Activated naive CD8-positive, alpha-beta T cell (primary cell): Measurements from ENCODE around the gene MAFG.
"Not testable (repeated sequence)": the region's sequence is repeated elsewhere in the genome, so short reads cannot be mapped to it uniquely, and the experiment has no call there.

Source experiments
- H3K27ac Mint-ChIP-seq: one replicate; pipeline ENCODE4 v1.8.0; 2021; ENCODE audit warnings: mixed read lengths
- H3K27me3 Mint-ChIP-seq: one replicate; pipeline ENCODE4 v1.8.0; 2021; ENCODE audit warnings: mixed read lengths
- H3K36me3 Mint-ChIP-seq: one replicate; pipeline ENCODE4 v1.8.0; 2021; ENCODE audit warnings: mixed read lengths
- H3K4me1 Mint-ChIP-seq: one replicate; pipeline ENCODE4 v1.8.0; 2021; ENCODE audit warnings: low read depth, mixed read lengths
- H3K4me3 Mint-ChIP-seq: one replicate; pipeline ENCODE4 v1.8.0; 2021; ENCODE audit warnings: mild to moderate bottlenecking, mixed read lengths
- H3K9me3 Mint-ChIP-seq: one replicate; pipeline ENCODE4 v1.8.0; 2021; ENCODE audit warnings: low read depth, mixed read lengths

The MAFG gene

DNA sequence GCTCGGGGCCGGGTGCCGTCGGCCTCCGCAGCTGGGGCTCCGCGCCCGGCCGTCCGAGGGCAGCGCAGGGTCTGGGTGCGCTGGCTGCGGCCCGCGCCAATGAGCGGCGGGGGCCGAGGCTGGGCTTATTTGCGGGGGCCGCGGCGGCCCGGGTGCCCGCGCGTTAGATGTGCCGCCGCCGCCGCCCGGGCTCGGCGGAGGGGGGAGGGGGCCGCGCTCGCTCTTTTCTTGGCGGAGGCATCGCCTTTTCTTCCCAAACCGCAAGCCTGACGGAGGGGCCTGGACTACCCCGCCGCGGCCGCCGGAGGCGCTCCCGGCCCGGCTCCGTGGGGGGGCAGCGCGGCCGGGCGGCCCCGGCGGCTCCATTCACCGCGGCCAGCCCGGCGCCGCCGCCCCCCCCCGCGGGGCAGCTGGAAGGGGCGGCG lies 33.6 kb upstream of the MAFG start, which contains the start of gene NOTUM:
NOTUM (minus strand) TSS at position 101 of the 425 bp plus-strand sequence. CDS start 278 bp downstream, outside the sequence.
- Mint-ChIP-seq H3K9me3 (no peaks in the 10 kb centered on the region), H3K27ac (no peak within 1 kb of the TSS), H3K27me3 (peaks cover 4% of the 10 kb centered on the region), H3K4me3 (no peak within 1 kb of the TSS), H3K36me3 (no peaks in the 10 kb centered on the region), H3K4me1 (peaks cover 5% of the 10 kb centered on the region)

DNA sequence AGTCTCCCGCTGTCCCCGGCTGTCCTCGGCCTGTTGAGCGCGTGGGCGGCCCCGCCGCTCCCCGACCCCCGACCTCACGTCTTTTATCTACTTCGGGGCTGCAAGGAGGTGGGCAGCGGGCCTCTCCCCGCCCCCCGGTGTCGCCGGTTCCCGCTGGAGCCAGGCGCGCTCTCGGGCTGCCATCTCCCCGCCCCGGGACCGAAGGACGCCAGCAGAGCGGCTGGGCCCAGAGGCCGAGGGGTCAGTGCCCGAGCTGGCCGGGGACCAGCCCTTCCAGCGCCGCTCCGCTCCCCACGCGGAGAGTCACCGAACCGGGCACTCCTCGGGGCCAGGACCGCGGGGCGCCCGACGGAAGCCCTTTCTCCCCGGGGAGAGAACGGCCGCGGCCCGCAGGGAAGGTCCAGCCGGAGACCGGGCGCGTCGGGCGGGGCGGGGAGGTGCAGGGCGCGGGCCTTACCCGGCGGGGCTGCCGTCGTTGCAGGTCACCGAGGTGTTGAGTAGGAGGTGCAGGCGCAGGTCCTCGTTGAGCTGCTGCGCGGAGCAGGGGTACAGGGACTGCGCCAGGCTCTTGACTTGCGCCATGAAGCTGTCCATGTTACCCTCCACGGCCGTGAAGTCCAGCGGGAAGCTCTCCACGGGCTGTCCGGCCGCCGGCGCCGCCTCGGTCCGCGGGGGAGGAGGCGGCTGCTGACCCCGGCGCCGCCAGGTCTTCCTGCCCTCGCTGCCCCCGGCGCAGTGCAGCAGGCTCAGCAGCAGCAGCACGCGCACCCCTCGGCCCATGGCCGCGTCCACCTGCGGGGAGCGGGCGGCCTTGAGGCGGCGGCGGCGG lies 32.8 kb upstream of the MAFG start:
- peaks cover 4% of the 10 kb centered on the region for H3K27me3 Mint-ChIP-seq
- H3K27ac Mint-ChIP-seq, result no peak overlapping the region
- peaks cover 5% of the 10 kb centered on the region for H3K4me1 Mint-ChIP-seq
- no peaks in the 10 kb centered on the region for H3K9me3 Mint-ChIP-seq
- no peaks in the 10 kb centered on the region for H3K36me3 Mint-ChIP-seq
- no peak overlapping the region for H3K4me3 Mint-ChIP-seq

DNA sequence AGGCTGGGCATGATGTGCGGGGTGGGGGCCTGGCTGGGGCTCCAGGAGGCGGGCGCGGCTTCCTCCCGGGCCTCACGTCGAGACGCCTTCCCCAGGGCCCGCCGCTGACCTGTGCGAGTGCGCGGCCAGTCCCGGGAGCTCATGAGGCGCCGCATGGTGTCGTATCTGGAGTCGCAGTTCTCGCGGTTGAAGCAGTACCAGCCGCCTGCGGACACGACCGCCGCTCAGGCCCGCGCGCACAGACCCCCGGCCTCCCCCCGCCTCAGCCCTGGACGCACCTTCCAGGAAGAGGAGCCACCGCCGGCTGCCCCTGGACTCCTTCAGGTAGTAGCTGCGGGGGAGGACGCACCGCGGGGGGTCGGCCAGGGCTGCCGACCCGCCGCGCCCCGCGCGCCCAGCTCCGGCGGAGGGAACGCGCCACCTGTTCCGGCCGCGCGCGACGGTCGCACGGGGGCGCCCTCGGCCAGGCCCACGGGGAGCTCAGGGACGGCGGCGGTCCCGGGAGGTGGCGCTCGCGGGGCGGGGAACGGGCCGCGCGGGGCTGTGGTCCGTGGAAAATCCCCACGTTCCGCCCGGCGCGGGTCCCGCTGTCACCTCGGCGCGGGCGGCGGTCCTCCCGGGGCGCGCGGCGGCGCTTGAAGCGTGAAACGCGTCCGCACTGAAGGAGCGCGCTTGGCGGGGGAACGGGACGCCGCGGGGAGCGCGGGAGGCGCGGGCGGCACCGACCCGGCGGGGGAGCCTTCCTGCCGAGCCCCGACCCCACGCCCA lies 32.0 kb upstream of the MAFG start:
- H3K36me3 Mint-ChIP-seq, result no peaks in the 10 kb centered on the region
- no peak overlapping the region for H3K27ac Mint-ChIP-seq
- H3K4me3 Mint-ChIP-seq, result peak overlapping the region; percentile 70
- H3K4me1 Mint-ChIP-seq, result peaks cover 5% of the 10 kb centered on the region
- H3K9me3 Mint-ChIP-seq, result no peaks in the 10 kb centered on the region
- peaks cover 4% of the 10 kb centered on the region for H3K27me3 Mint-ChIP-seq

DNA sequence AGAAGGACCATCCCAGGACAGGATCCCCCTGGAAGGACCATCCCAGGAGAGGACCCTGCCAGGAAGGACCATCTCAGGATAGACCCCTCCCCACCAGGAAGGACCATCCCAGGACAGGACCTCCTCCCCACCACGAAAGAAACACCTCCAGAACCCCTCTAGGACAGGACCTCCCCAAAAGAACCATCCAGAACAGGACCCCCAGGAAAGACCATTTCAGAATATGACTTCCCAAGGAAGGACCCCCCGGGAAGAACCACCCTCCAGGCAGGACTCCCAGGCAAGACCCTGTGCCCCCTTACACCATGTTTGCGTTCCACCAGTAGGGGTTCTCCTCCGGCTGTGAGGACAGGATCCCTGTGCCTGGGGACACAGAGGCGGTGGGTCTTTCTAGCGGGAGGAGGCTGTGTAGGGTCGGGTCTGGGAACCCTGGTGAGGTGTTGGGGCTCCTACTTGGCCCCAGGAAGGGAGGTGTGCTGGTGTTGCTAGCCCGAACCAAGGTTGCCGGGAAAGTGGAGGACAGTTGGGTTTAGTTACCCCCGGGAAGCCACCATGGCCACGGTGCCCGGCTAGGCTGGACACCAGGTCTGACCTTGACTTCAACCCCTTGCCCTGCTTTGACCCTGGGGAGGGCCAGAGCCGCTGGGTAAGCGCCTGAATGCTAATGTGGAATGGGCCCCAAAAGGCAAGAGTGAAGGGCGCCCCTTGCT lies 31.3 kb upstream of the MAFG start:
- H3K9me3 Mint-ChIP-seq, result no peaks in the 10 kb centered on the region
- H3K27ac Mint-ChIP-seq, result no peak overlapping the region
- H3K27me3 Mint-ChIP-seq, result peaks cover 4% of the 10 kb centered on the region
- H3K4me3 Mint-ChIP-seq, result peak overlapping the region; percentile 70
- H3K4me1 Mint-ChIP-seq, result peaks cover 5% of the 10 kb centered on the region
- H3K36me3 Mint-ChIP-seq, result no peaks in the 10 kb centered on the region

DNA sequence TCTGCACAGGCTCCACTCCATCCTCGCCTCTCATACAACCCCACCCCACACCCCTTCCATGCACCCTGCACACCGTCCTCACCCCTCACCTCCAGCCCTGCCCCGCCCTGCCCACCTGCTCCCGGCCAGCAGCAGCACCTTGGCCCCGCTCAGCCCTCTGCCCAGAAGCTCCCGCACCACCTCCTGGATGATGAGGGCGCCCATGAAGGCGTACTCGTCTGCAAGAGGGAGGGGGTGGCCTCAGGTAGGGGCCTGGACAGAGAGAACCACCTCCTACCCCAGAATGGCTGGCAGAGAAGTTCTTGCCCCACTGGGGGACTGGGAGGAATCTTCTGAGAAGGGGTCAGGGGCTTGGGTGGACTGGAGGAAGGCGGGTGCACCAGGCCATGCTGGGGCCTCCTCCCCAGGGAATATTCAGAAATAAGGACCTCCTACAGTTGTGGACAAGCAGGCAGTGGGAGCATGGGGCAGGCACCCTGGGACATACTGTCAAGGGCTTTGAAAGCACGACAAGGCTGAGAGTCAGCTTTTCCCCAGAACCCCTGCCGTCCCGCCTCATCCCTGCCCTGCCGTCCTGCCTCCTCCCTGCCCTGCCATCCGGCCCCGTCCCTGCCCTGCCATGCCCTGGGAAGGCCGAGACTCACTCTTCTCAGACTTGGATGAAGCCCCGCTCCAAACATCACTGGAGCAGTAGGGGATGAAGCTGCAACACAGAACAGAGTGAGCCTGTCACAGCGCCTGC lies 30.3 kb upstream of the MAFG start:
- Mint-ChIP-seq H3K27me3 (peaks cover 4% of the 10 kb centered on the region), H3K9me3 (no peaks in the 10 kb centered on the region), H3K36me3 (no peaks in the 10 kb centered on the region), H3K27ac (no peak overlapping the region), H3K4me1 (peaks cover 3% of the 10 kb centered on the region), H3K4me3 (no peak overlapping the region)

DNA sequence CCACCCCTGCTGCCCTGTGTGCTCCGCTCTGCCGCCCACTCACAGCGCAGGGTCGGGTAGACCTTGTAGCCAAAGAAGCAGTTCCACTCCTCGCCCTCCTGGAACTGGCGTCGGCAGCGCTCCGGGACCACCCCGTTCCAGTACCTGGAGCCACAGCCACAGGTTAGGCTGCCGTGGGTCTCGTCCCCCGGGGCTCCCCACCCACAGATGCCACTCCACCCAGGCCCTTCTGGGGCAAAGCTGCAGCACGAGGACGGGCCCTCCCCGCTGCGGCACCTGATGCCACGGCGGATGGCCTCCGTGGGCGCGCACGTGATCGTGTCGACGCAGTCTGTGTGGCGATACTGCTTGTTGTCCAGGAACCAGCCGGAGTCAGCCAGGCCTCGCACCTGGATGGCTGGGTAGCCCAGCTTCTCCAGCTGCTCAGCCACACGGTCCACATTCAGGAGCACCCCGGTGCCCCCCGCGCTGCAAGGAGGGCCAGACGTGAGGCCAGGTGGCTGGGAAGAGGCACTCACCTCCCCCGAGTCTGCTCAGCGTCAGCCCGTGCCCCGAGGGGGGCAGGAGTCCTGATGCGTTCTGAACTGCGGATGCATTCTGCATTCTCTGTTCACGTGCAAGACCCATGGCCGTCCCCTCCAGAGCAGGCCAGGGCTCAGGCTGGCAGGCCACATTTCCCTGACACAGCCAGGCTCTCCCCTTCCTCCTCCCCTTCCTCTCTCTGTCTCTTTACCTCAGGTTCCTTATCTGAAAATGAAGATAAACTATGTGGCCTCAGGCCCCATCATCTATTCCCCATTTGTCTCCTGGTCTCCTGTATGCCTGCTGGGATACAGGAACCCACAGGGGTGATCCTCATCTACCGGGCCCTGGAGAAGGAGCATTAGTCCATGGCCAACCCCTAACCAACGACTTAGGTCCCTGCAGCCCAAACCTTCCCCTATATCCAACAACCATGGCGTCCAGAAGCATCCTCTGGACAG lies 29.4 kb upstream of the MAFG start:
- peaks cover 4% of the 10 kb centered on the region for H3K4me1 Mint-ChIP-seq
- H3K9me3 Mint-ChIP-seq, result no peaks in the 10 kb centered on the region
- H3K4me3 Mint-ChIP-seq, result no peak overlapping the region
- no peak overlapping the region for H3K27ac Mint-ChIP-seq
- H3K36me3 Mint-ChIP-seq, result no peaks in the 10 kb centered on the region
- H3K27me3 Mint-ChIP-seq, result peaks cover 3% of the 10 kb centered on the region

DNA sequence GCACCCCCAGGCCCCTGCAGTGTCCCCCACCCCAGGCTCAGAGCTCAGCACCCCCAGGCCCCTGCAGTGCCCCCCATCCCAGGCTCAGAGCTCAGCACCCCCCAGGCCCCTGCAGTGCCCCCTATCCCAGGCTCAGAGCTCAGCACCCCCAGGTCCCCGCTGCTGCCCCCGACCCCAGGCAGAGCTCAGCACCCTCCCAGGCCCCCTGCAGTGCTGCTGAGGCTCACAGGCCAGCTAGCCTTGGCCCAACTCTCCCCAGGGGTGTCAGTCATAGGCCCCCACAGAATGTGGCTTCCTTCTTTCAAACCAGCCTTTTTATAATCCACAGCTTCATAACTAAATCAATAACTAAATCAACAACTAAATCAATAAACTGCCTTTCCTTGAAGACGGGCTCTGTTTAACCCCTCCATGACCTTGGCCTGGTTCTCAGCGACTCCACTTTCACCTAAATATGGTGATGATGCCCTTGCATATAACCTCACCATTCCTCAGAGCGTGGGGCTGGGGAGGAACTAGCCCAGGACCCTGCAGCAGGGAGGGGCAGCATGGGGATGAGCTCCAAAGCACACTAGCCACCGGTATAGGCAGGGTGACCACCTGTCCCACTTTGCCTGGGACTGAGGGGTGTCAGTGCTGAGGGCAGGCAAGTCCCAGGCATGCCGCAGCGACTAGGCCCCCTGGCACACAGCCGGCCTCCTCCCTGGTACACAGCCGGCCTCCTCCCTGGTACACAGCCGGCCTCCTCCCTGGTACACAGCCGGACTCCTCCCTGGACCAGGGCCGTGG lies 28.4 kb upstream of the MAFG start:
- H3K9me3 Mint-ChIP-seq, result no peaks in the 10 kb centered on the region
- H3K4me3 Mint-ChIP-seq, result no peak overlapping the region
- H3K36me3 Mint-ChIP-seq, result no peaks in the 10 kb centered on the region
- H3K27me3 Mint-ChIP-seq, result peaks cover 3% of the 10 kb centered on the region
- H3K27ac Mint-ChIP-seq, result no peak overlapping the region
- peaks cover 7% of the 10 kb centered on the region for H3K4me1 Mint-ChIP-seq

DNA sequence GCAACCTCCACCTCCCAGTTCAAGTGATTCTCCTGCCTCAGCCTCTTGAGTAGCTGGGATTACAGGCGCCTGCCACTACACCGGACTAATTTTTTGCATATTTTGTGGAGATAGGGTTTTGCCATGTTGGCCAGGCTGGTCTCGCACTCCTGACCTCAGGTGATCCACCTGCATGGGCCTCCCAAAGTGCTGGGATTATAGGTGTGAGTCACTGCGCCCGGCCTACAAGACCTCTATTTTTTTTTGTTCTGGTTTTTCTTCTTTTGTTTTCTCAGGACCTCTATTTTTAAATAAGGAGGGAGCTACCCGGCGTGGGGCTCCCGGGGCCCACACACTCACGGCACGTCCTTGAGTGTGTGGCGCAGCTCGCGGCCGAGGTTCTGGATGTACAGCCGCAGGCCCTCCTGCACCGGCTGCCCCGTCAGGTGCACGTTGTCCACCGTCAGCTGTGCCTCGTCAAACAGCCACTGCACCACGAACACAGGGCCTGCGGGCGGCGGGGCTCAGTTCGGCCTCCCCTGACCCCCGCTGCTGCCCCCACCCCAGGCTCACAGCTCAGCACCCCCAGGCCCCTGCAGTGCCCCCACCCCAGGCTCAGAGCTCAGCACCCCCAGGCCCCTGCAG lies 27.6 kb upstream of the MAFG start:
- no peaks in the 10 kb centered on the region for H3K36me3 Mint-ChIP-seq
- H3K27ac Mint-ChIP-seq, result no peak overlapping the region
- peaks cover 3% of the 10 kb centered on the region for H3K27me3 Mint-ChIP-seq
- H3K4me3 Mint-ChIP-seq, result no peak overlapping the region
- H3K4me1 Mint-ChIP-seq, result peaks cover 9% of the 10 kb centered on the region
- H3K9me3 Mint-ChIP-seq, result no peaks in the 10 kb centered on the region

DNA sequence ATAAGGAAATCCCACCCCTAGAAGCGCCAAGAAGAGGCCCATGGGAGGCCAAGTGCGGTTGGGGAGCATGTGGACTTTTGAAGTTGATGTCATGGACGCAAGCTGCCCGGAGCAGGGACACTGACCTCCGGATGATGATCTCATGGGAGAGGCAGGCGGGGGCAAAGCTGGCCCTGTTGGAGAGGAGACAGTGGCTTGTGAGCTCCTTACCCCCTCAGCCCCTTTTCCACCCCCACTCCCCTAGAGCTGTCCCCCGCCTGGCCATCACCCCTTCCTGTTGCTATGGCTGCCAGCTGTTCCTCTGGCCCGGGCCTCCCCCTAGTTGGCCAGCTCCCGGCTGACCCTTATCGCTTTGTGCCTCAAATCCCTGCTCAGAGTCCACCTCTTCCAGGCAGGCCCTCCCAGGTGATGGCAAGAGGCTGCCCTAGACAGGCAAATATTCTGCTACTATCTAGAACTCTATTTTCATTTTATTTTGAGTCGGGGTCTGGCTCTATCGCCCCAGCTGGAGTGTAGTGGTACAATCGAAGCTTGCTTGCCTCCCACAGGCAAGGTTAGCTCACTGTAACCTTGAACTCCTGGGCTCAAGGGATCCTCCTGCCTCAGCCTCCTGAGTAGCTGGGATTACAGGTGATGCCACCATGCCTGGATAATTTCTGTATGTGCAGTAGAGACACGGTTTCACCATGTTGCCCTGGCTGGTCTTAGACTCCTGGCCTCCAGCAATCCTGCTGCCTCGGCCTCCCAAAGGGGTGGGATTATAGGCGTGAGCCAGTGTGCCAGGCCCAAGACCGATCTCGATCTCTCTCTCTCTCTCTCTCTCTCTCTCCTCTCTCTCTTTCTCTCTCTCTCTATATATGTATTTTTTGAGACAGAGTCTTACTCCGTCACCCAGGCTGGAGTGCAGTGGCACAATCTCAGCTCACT lies 26.9 kb upstream of the MAFG start:
- H3K9me3 Mint-ChIP-seq, result no peaks in the 10 kb centered on the region
- H3K36me3 Mint-ChIP-seq, result no peaks in the 10 kb centered on the region
- H3K27me3 Mint-ChIP-seq, result peaks cover 3% of the 10 kb centered on the region
- H3K27ac Mint-ChIP-seq, result no peak overlapping the region
- peaks cover 9% of the 10 kb centered on the region for H3K4me1 Mint-ChIP-seq
- no peak overlapping the region for H3K4me3 Mint-ChIP-seq

DNA sequence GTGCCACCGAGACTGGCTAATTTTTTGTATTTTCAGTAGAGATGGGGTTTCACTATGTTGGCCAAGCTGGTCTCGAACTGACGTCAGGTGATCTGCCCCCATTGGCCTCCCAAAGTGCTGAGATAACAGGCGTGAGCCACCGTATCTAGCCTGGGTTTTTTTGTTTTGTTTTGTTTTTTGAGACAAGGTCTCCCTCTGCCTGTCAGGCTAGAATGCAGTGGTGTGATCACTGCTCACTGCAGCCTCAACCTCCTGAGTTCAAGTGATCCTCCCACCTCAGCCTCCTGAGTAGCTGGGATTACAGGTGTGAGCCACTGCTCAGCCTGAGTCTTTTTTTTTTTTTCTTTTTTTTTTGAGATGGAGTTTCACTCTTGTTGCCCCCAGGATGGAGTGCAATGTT lies 25.9 kb upstream of the MAFG start:
- not testable (repeated sequence) for H3K27me3 Mint-ChIP-seq, H3K27ac Mint-ChIP-seq, H3K36me3 Mint-ChIP-seq, H3K9me3 Mint-ChIP-seq, H3K4me3 Mint-ChIP-seq, H3K4me1 Mint-ChIP-seq

DNA sequence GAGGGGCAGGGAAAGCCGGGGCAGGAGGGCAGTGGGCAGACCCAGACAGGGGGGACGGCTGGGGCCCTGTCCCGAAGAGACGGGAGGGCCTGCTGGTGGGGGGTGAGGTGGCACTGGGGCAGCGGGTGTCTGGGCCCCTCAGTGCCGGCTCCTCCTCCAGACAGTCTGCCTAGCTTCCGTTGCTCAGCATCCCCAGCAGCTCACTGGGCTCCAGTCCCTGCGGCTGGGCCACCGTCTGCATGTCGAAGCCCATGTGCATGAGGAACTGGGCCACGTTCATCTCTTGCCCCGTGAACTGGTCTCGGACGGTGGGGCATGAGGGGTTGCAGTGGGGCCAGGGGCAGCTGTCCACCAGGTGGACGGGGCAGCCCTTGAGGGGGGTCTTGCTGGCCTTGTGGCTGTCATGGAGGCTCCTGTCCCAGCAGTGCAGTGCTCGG lies 25.3 kb upstream of the MAFG start:
- Mint-ChIP-seq H3K36me3 (no peaks in the 10 kb centered on the region), H3K27ac (no peak overlapping the region), H3K27me3 (no peaks in the 10 kb centered on the region), H3K9me3 (no peaks in the 10 kb centered on the region), H3K4me3 (no peak overlapping the region), H3K4me1 (peaks cover 5% of the 10 kb centered on the region)
